ENCODE results near the gene ADAMTS7. TPM values are rescaled to one million over a fixed set of nuclear protein-coding genes. Genes with fewer than 3 reads are reported as not detected.

ADAMTS7 gene
- total RNA-seq, 1 experiment from 2014 or later, result 1.1 TPM

DNA sequence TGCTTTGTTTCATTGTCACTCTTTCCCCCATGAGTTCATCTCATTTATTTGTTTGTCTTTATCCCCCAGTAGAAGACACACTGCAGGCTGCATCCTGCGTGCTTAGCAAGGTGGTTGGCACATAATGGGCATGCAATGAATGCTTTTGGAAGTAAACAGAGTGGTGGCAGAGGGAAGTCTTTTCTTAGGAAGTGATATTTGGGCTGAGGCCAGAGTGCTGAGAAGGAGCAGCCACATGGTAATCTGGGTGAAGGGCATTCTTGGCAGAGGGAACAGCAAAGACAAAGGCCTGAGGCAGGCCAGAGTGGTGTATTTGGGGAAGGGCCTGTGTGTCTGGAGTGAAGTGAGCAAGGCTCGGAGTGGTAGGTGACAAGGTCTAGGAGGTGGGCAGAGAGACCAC lies 17.7 kb upstream of the ADAMTS7 start:
- H3K27me3 ChIP-seq (replicated peaks; ENCODE audit: control insufficient read depth, insufficient read depth, low read length), result no peaks in the 10 kb centered on the region
- no TSS peak for BruUV-seq (replicated peaks)
- Mint-ChIP-seq H3K27me3 (ENCODE audit: insufficient read depth, unreplicated experiment) (peaks cover 3% of the 10 kb centered on the region), H3K4me1 (ENCODE audit: low read depth, unreplicated experiment) (no peaks in the 10 kb centered on the region), H3K9me3 (ENCODE audit: unreplicated experiment) (no peaks in the 10 kb centered on the region), H3K27ac (ENCODE audit: unreplicated experiment) (no peak overlapping the region), H3K4me3 (ENCODE audit: unreplicated experiment) (no peak overlapping the region), H3K36me3 (ENCODE audit: insufficient read depth, unreplicated experiment) (no peaks in the 10 kb centered on the region)
- no peaks in the 10 kb centered on the region for H3K9me3 ChIP-seq
- H3K4me1 ChIP-seq, result no peaks in the 10 kb centered on the region
- intact Hi-C loops (cut with micrococcal nuclease; ENCODE audit: unreplicated experiment), result no loop called here
- ChIA-PET CTCF (no interaction called here), POLR2A (no interaction called here)
- TF ChIP-seq, protein P1, sequence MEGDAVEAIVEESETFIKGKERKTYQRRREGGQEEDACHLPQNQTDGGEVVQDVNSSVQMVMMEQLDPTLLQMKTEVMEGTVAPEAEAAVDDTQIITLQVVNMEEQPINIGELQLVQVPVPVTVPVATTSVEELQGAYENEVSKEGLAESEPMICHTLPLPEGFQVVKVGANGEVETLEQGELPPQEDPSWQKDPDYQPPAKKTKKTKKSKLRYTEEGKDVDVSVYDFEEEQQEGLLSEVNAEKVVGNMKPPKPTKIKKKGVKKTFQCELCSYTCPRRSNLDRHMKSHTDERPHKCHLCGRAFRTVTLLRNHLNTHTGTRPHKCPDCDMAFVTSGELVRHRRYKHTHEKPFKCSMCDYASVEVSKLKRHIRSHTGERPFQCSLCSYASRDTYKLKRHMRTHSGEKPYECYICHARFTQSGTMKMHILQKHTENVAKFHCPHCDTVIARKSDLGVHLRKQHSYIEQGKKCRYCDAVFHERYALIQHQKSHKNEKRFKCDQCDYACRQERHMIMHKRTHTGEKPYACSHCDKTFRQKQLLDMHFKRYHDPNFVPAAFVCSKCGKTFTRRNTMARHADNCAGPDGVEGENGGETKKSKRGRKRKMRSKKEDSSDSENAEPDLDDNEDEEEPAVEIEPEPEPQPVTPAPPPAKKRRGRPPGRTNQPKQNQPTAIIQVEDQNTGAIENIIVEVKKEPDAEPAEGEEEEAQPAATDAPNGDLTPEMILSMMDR (IDR thresholded peaks at IDR 0.05; ENCODE audit: insufficient read depth in 1 of 2, low read depth in 1 of 2, low read length in 1 of 2, severe bottlenecking in 1 of 2, unreplicated experiment in 1 of 2), result no peak
- no peak overlapping the region for H3K4me3 ChIP-seq (ENCODE audit: low read depth, low read length)
- no peaks in the 10 kb centered on the region for H3K36me3 ChIP-seq (ENCODE audit: control insufficient read depth, insufficient read depth, low read length)
- no peak for DNase-seq

DNA sequence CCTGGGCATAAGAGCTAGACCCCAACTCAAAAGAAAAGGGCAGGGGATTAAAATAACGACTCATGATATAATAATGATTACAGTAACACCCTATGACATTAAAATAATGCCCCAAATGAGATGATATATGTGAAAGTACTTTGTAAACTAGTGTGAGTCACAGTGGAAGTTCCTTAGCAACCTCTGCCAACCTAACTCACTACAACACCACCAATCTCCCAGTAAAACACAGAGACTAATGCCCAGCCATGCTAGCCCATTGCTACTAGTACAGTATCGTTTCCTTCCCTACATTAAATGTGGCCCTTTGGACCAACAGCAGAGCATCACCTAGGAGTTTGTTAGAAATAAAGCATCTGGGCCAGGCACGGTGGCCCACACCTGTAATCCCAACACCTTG lies 11.2 kb upstream of the ADAMTS7 start:
- Mint-ChIP-seq H3K27me3 (ENCODE audit: insufficient read depth, unreplicated experiment) (peaks cover 3% of the 10 kb centered on the region), H3K27ac (ENCODE audit: unreplicated experiment) (no peak overlapping the region), H3K36me3 (ENCODE audit: insufficient read depth, unreplicated experiment) (no peaks in the 10 kb centered on the region), H3K9me3 (ENCODE audit: unreplicated experiment) (no peaks in the 10 kb centered on the region), H3K4me1 (ENCODE audit: low read depth, unreplicated experiment) (no peaks in the 10 kb centered on the region), H3K4me3 (ENCODE audit: unreplicated experiment) (no peak overlapping the region)
- DNase-seq, result no peak
- CTCF ChIA-PET, result interaction anchor here (0.6 kb wide), 2 partner anchors 11 to 46 kb away, joined by 4 read pairs; no protein-coding TSS in a partner anchor
- Histone ChIP-seq H3K4me3 (ENCODE audit: low read depth, low read length) (no peak overlapping the region), H3K36me3 (ENCODE audit: control insufficient read depth, insufficient read depth, low read length) (no peaks in the 10 kb centered on the region), H3K4me1 (no peaks in the 10 kb centered on the region), H3K27me3 (replicated peaks; ENCODE audit: control insufficient read depth, insufficient read depth, low read length) (no peaks in the 10 kb centered on the region; the same call in 1 of the 2 replicates), H3K9me3 (no peaks in the 10 kb centered on the region)
- TF ChIP-seq, protein P1 (IDR thresholded peaks at IDR 0.05; ENCODE audit: insufficient read depth in 1 of 2, low read depth in 1 of 2, low read length in 1 of 2, severe bottlenecking in 1 of 2, unreplicated experiment in 1 of 2), result no peak
- BruUV-seq (replicated peaks), result no TSS peak
- POLR2A ChIA-PET, result no interaction called here
- intact Hi-C loops (cut with micrococcal nuclease; ENCODE audit: unreplicated experiment), result no loop called here

DNA sequence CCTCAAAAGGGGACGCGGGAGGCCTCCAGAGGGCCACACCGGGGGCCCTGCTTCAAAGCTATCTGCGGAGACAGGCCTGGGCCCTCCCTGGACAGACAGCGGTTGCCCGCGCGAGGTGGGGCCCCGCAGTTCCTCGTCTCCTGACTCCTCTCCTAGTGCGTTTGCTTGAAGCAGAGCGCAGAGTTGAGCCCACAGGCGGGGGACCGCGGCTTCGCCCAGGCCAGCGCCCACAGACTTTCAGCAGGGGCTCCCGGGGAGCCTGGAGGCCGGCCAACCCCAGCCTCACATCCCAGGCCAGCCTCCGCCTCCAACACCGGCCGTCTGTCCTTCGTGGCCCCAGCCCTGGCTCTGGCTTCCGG lies 540 bp upstream of the ADAMTS7 start:
- intact Hi-C loops (cut with micrococcal nuclease; ENCODE audit: unreplicated experiment), result loop anchor here (10.0 kb wide), 1 partner anchor 57 kb away; no protein-coding TSS in a partner anchor
- no TSS peak for BruUV-seq (replicated peaks)
- Histone ChIP-seq H3K4me1 (peaks cover 8% of the 10 kb centered on the region), H3K9me3 (0 out of 2 replicates have a peak, but pooled peaks cover 5% of the 10 kb centered on the region), H3K27me3 (replicated peaks; ENCODE audit: control insufficient read depth, insufficient read depth, low read length) (no peaks in the 10 kb centered on the region), H3K4me3 (ENCODE audit: low read depth, low read length) (peak overlapping the region; percentile 54), H3K36me3 (ENCODE audit: control insufficient read depth, insufficient read depth, low read length) (no peaks in the 10 kb centered on the region)
- peak in 1 of 2 experiments; percentile 12 for DNase-seq
- Mint-ChIP-seq H3K9me3 (ENCODE audit: unreplicated experiment) (no peaks in the 10 kb centered on the region), H3K4me1 (ENCODE audit: low read depth, unreplicated experiment) (peaks cover 10% of the 10 kb centered on the region), H3K27me3 (ENCODE audit: insufficient read depth, unreplicated experiment) (peaks cover 9% of the 10 kb centered on the region), H3K36me3 (ENCODE audit: insufficient read depth, unreplicated experiment) (peaks cover 6% of the 10 kb centered on the region), H3K4me3 (ENCODE audit: unreplicated experiment) (peak overlapping the region; percentile 75), H3K27ac (ENCODE audit: unreplicated experiment) (peak overlapping the region; percentile 43)
- TF ChIP-seq, protein P1 (IDR thresholded peaks at IDR 0.05; ENCODE audit: insufficient read depth in 1 of 2, low read depth in 1 of 2, low read length in 1 of 2, severe bottlenecking in 1 of 2, unreplicated experiment in 1 of 2), result no peak
- CTCF ChIA-PET, result interaction anchor here (0.5 to 2.1 kb wide), 5 partner anchors 10 to 61 kb away, joined by 3 to 7 read pairs (median 4); no protein-coding TSS in a partner anchor
- POLR2A ChIA-PET, result no interaction called here

All from Caco-2 (cell line).